ENCODE measurements around the gene MSH5.
A peak's percentile ranks its signal among the peaks of the same experiment; 100 is the strongest.
"Not testable (repeated sequence)": the region's sequence is repeated elsewhere in the genome, so short reads cannot be mapped to it uniquely, and the experiment has no call there.

Gene MSH5

GRCh38 chr6:31739639-31740396, at the start of gene MSH5:
Gene MSH5, plus strand, starts transcription at chr6:31740005. Its CDS starts 462 bp downstream, at chr6:31740467.
- DNase-seq = peak; percentile 94

DNA sequence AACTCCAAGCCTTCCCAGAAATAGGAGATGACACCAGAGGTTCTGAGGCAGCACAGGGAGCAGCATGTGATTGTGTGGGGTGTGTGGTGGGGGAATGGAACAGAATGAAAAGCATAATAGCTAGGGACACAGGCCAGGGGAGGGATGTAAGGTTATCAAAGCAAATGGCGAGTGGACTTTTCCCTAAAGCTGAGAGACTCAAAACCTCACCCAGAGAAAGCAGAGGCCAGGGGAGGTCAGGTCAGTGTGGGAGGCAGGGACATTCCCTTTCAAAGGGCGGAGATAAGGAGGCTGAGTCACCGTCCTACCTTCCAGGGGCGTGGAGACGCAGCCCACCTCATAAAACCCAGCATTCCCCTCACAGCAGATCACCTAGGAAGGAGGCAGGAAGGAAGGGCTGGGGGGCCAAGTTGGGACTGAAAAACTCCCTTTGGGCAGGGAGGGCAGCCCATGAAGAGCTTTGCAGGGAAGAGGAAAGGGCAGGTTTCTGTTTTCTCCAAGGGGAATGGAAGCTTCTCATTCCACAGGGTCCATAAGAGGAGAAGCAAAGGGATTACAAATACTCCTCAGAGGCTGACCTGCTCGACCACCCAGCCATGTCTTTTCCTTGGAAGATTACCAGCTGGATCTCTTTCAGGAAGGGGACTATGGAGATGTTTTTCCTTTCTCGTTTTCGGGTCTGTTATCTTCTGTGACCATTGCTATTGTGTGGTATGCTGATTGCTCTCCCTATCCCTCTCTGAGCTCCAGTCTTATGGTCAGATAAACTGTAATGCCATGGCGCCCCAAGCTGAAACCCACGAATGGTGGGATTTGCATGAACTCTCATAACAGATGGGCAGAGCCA, 49.4 kb upstream of the MSH5 start:
- DNase-seq = no peak

GRCh38 chr6:31691078-31691463, 48.7 kb upstream of the MSH5 start:
- DNase-seq = no peak

- DNase-seq = no peak
Measured at GRCh38 chr6:31691564-31692108, 48.2 kb upstream of the MSH5 start.

GRCh38 chr6:31692353-31692752, 47.5 kb upstream of the MSH5 start:
- no peak for DNase-seq

DNA sequence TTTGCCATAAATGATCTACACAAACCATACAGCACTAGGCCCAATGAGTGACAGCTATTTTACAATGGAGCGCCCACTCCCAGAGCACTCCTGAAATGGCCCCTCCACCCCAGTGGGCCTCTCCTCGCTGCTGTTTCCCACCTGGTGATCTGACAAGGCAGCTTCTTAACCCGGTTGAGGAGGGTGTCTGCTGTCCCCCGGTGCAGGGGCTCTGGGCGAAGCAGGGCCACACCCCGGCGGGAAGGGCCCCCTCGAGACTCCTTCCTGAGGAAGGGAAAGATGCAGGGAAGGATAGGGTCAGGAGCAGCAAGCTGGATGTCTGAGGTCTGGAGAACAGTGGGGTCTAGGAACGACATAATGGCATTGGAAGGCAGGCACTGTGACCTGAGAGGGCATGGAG, 46.9 kb upstream of the MSH5 start:
- no peak for DNase-seq

GRCh38 chr6:31693535-31693934, 46.3 kb upstream of the MSH5 start:
- DNase-seq = no peak

GRCh38 chr6:31697555-31697954, 42.2 kb upstream of the MSH5 start:
- no peak for DNase-seq

- DNase-seq = no peak
Measured at GRCh38 chr6:31700740-31701401, 38.9 kb upstream of the MSH5 start.

- DNase-seq = no peak
Measured at GRCh38 chr6:31701666-31702404, 38.0 kb upstream of the MSH5 start.

DNA sequence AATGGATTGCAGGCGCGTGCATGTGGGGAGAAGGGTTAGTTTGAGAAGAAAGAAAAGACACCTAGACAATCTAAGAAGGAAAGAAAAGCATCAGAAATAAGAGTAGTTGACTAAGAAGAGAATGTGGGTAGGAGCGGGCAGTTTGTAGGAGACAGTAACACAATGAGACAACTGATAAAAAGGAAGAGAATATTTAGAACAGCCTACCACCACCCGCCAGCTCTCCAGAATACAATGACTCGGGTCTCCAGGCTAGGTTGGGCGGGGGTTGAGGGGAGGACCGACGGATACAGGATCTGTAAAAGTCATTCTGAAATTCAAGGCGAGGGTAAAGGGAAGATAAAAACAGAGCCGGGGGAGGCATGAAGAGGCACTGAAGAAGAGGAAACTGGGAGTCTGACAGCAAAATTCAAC, 37.4 kb upstream of the MSH5 start:
- DNase-seq = no peak

DNA sequence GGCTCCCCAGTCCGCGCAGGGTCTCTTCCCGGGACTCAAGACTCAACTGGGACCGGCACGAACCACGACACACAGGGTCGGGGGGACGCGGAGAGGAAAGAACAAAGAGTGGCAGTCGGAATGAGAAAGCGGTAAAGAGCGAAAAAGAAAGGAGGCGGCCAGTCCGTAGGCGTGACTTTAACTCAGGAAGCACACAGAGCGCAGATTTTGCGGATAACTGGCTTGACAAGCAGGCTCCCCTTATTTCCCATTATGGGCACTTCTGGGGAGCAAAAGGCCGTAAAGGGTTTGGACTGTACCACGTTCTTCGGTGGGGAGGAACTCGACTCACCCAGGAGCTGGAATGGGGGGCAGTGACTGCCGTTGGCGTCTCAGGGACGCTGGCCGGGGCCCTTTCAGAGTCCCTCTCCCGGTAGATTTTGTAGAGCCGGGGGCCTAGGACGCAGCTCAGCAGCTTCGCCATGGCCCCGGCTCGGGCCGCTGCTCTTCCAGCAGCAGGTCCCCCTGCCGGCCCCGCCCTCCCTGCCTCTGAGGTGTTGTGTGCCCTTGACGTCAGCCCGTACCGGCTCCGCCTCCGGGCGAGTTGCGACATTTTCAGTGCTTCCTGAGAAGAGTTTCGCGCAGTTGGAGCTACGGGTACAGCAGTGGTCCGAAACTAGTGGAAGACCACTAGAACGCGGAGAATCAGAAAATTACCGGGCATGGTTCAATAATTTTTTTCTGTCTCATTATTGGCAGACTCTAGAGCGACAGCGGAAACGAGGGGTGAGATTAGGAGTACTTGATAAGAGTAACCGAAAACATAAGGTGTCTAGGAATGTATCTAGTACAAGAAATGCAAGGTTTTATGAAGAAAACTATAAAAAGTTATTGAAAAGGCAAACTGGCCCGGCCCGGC, 36.7 kb upstream of the MSH5 start, which contains the start of gene ABHD16A:
TSS of gene ABHD16A (minus strand) at position 506 of the 898 bp plus-strand sequence. CDS start at position 463, 43 bp downstream.
- peak; percentile 95 for DNase-seq

DNA sequence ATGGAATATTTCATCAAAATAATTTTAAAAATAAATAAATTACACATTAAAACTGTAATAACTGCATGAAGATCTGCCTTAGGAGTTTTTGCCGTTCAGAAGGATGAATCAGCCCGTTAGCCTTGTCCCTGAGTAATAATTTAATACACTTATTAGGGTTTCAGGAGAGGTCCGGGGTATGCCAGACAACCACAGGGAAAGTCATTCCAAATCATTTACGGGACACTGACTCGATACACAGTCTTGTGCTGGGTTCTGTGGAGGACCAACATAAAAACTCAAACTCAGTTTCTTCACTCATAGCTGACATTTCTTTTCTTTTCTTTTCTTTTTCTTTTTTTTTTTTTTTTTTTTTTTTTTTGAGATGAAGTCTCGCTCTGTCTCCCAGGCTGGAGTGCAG, 33.9 kb upstream of the MSH5 start:
- DNase-seq = no peak

GRCh38 chr6:31706599-31706998, 33.2 kb upstream of the MSH5 start, which contains the start of gene LY6G6F:
Gene LY6G6F, plus strand, starts transcription at chr6:31706866. Its CDS starts 41 bp downstream, at chr6:31706907.
- DNase-seq = no peak

DNA sequence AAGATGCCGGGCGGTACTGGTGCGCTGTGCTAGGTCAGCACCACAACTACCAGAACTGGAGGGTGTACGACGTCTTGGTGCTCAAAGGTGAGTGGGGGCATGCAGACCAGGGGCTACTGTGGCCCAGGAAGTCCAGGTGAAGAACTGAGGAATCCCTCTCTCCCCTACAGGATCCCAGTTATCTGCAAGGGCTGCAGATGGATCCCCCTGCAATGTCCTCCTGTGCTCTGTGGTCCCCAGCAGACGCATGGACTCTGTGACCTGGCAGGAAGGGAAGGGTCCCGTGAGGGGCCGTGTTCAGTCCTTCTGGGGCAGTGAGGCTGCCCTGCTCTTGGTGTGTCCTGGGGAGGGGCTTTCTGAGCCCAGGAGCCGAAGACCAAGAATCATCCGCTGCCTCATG, 32.1 kb upstream of the MSH5 start:
- DNase-seq = no peak

DNA sequence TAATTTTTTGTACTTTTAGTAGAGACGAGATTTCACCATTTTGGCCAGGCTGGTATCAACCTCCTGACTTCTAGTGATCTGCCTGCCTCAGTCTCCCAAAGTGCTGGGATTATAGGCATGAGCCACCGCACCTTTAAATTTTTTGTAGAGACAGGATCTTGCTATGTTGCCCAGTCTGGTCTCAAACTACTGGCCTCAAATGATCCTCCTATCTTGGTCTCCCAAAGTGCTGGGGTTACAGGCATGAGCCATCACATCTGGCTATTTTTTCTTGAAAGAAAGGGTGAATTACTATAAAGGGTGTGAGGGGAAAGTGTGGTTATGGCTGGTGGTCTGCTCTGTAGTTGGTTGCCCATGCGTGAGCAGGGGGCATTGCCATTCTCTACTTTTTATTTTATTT, 31.6 kb upstream of the MSH5 start:
- DNase-seq = no peak

GRCh38 chr6:31709157-31709556, 30.6 kb upstream of the MSH5 start:
- not testable (repeated sequence) for DNase-seq

DNA sequence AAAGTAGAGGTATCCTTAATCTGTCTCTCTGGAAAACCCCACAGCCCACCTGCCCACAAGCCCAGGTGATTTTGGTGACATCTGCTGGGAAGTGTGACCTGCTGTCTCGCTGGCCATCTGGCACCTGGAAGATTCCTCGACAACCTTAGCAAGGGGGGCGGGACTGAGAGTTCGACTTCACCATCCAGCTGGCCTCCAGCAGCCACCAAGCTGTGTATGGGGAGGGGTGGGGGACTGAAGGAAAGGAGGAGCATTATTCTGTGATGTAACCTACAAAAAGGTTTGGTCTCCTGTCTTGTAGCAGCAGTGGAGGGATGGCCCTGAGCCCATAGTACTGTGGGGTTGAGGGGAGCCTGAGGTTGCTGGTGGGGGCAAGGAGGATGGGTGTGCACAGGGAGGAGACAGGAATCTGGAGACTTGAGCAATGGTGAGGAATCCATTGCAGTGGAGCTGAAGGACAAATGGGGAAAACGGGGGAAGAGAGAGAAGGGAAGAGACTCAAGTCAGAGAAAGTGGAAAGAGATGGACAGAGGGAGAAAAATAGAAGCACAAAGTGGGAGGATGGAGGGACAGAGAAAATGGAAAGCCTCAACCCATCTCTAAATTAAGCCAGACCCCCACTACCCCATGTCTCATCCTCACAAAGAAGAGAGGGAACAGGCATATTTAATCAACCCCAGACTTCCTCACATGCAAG, 29.1 kb upstream of the MSH5 start:
- no peak for DNase-seq

GRCh38 chr6:31711233-31711632, 28.6 kb upstream of the MSH5 start:
- DNase-seq = no peak

- DNase-seq = no peak
Measured at GRCh38 chr6:31712296-31712695, 27.5 kb upstream of the MSH5 start.

- no peak for DNase-seq
Measured at GRCh38 chr6:31713465-31713864, 26.3 kb upstream of the MSH5 start.
